CD14-positive monocyte (primary cell): ENCODE data around the gene ELOB. TPM values are rescaled to one million over a fixed set of nuclear protein-coding genes. Genes with fewer than 3 reads are reported as not detected.

ENCODE experiments used
- DNase-seq, 3 donors: peaks; one replicate each; pipeline ENCODE4 v3.0.0-alpha.2; 2011 to 2022
- H2AFZ ChIP-seq: 2 replicates; pipeline ENCODE4 v1.6.0; 2012; ENCODE audit warnings: mild to moderate bottlenecking, low read depth, low read length, inconsistent platforms; ENCODE audit not compliant: insufficient read depth, poor library complexity, severe bottlenecking
- H3K27ac ChIP-seq, 2 donors: 1 replicate in 1 of 2; 2 replicates in 1 of 2; pipeline ENCODE4 v1.5.1; 2012 to 2013; ENCODE audit warnings: low read length in 2 of 2, control low read depth in 1 of 2, inconsistent platforms in 1 of 2, low read depth in 1 of 2, mild to moderate bottlenecking in 1 of 2
- H3K27me3 ChIP-seq, 2 donors: one replicate each; pipeline versions ENCODE4 v1.6.0 to v1.6.1; 2011 to 2013; ENCODE audit warnings: low read length in 2 of 2; ENCODE audit not compliant: control insufficient read depth in 2 of 2, insufficient read depth in 2 of 2
- H3K36me3 ChIP-seq, 2 donors: replicated peaks in 1 of 2; 1 replicate in 1 of 2; 2 replicates in 1 of 2; pipeline versions ENCODE4 v1.5.1 to v1.6.1; 2012 to 2013; ENCODE audit warnings: low read length in 2 of 2, control low read depth in 1 of 2, inconsistent platforms in 1 of 2, mild to moderate bottlenecking in 1 of 2; ENCODE audit not compliant: insufficient read depth in 2 of 2, control insufficient read depth in 1 of 2
- H3K4me1 ChIP-seq, 2 donors: 1 replicate in 1 of 2; 2 replicates in 1 of 2; pipeline versions ENCODE4 v1.5.1 to v1.6.1; 2012 to 2013; ENCODE audit warnings: low read length in 2 of 2, control low read depth in 1 of 2, inconsistent platforms in 1 of 2, mild to moderate bottlenecking in 1 of 2, moderate library complexity in 1 of 2; ENCODE audit not compliant: insufficient read depth in 2 of 2, control insufficient read depth in 1 of 2
- H3K4me2 ChIP-seq: replicated peaks from 2 replicates; pipeline ENCODE3; 2012; ENCODE audit warnings: low read length, moderate library complexity, mild to moderate bottlenecking; ENCODE audit not compliant: poor library complexity, severe bottlenecking; ENCODE audit errors: extremely low read depth
- H3K4me3 ChIP-seq, 3 experiments: fragments of 200-600 bp in 1 of 3; sonication (generic) in 1 of 3; replicated peaks in 1 of 3; 1 replicate in 2 of 3; 2 replicates in 1 of 3; pipeline ENCODE4 v1.5.1; 2011 to 2013; ENCODE audit warnings: low read length in 3 of 3, mild to moderate bottlenecking in 3 of 3, control low read depth in 2 of 3, low read depth in 2 of 3, inconsistent platforms in 1 of 3, moderate library complexity in 1 of 3
- H3K79me2 ChIP-seq: 2 replicates; pipeline ENCODE4 v1.6.0; 2012; ENCODE audit warnings: mild to moderate bottlenecking, control low read depth, inconsistent platforms, low read length, moderate library complexity; ENCODE audit not compliant: insufficient read depth
- H3K9ac ChIP-seq: 2 replicates; pipeline ENCODE4 v1.6.0; 2017; ENCODE audit warnings: low read length, mild to moderate bottlenecking; ENCODE audit not compliant: insufficient read depth, poor library complexity, severe bottlenecking
- H3K9me3 ChIP-seq, 2 donors: replicated peaks in 1 of 2; 1 replicate in 1 of 2; 2 replicates in 1 of 2; pipeline versions ENCODE4 v1.5.1 to v1.6.1; 2012 to 2013; ENCODE audit warnings: low read length in 2 of 2, control low read depth in 1 of 2; ENCODE audit not compliant: control insufficient read depth in 1 of 2, insufficient read depth in 1 of 2
- H4K20me1 ChIP-seq: 2 replicates; pipeline ENCODE4 v1.6.0; 2012; ENCODE audit warnings: mild to moderate bottlenecking, low read length, control low read depth, moderate library complexity; ENCODE audit not compliant: insufficient read depth
- H3K27ac Mint-ChIP-seq, 7 donors: one replicate each; pipeline ENCODE4 v1.8.0; 2020; ENCODE audit warnings: mild to moderate bottlenecking in 7 of 7, mixed read lengths in 7 of 7, moderate library complexity in 6 of 7, inconsistent platforms in 2 of 7
- H3K27me3 Mint-ChIP-seq, 3 donors: one replicate each; pipeline ENCODE4 v1.8.0; 2021 to 2022; ENCODE audit warnings: low read depth in 3 of 3, mild to moderate bottlenecking in 3 of 3, mixed read lengths in 3 of 3, moderate library complexity in 3 of 3, inconsistent platforms in 1 of 3
- H3K36me3 Mint-ChIP-seq, 2 donors: one replicate each; pipeline ENCODE4 v1.8.0; 2020; ENCODE audit warnings: mixed read lengths in 2 of 2, inconsistent platforms in 1 of 2, mild to moderate bottlenecking in 1 of 2
- H3K4me1 Mint-ChIP-seq: one replicate; pipeline ENCODE4 v1.8.0; 2020; ENCODE audit warnings: mild to moderate bottlenecking, mixed read lengths
- H3K4me3 Mint-ChIP-seq, 2 donors: one replicate each; pipeline ENCODE4 v1.8.0; 2020; ENCODE audit warnings: mild to moderate bottlenecking in 2 of 2, mixed read lengths in 2 of 2, moderate library complexity in 1 of 2
- H3K9me3 Mint-ChIP-seq, 7 donors: one replicate each; pipeline ENCODE4 v1.8.0; 2020 to 2022; ENCODE audit warnings: mixed read lengths in 7 of 7, mild to moderate bottlenecking in 6 of 7, moderate library complexity in 6 of 7, inconsistent platforms in 2 of 7
- CTCF ChIP-seq: fragments of 200-600 bp; IDR thresholded peaks from one replicate; pipeline ENCODE4 v1.8.0; 2022; ENCODE audit warnings: antibody characterized with exemption, mild to moderate bottlenecking
- WGBS: methylation state at CpG from one replicate; pipeline ENCODE4 v1.1.5; 2013; ENCODE audit warnings: missing lambda C conversion rate; ENCODE audit not compliant: insufficient coverage; 5-methylcytosine and 5-hydroxymethylcytosine counted together
- intact Hi-C, 2 donors: fragments of 100-400 bp; cut with micrococcal nuclease; formaldehyde crosslinking; loops; one replicate each; pipeline versions ENCODE4 v1.15.0 to v1.15.1; 2023
- polyA plus RNA-seq, 3 donors: library from polyadenylated mRNA; depleted of rRNA in 1 of 3; unstranded in 2 of 3; stranded (reverse) in 1 of 3; fragments of 300-500 nt in 2 of 3; fragments of >200 nt in 1 of 3; fragmentation: Illumina TruSeq in 2 of 3; gene quantifications; 1 replicate in 2 of 3; 2 replicates in 1 of 3; pipeline ENCODE4 v1.2.3, GENCODE V29; 2012 to 2021

The ELOB gene
- polyA plus RNA-seq, 3 donors, result 150 to 405 (median 363) TPM

GRCh38 chr16:2779978-2780898, 3.2 kb upstream of the ELOB start:
- Mint-ChIP-seq H3K27ac (no peak overlapping the region), H3K9me3 (peaks cover 0 to 3% (median 0%) of the 10 kb centered on the region in 7 donors), H3K4me3 (peak overlapping the region in 1 of 2 donors; percentile 20), H3K4me1 (peaks cover 30% of the 10 kb centered on the region), H3K36me3 (peaks cover 3 to 10% of the 10 kb centered on the region in 2 donors), H3K27me3 (peaks cover 5 to 32% (median 20%) of the 10 kb centered on the region in 3 donors)
- H2AFZ ChIP-seq, result no peak overlapping the region
- no peaks in the 10 kb centered on the region for H3K9me3 ChIP-seq
- no peak overlapping the region for H3K27ac ChIP-seq
- no peak overlapping the region for H3K4me2 ChIP-seq
- H3K27me3 ChIP-seq, result peaks cover 0 to 14% of the 10 kb centered on the region in 2 donors
- TF ChIP-seq CTCF, result no peak
- DNase-seq, result no peak
- WGBS, result 96% methylated on average over 6 of the region's 17 CpGs
- peaks cover 32% of the 10 kb centered on the region for H3K79me2 ChIP-seq
- peaks cover 30 to 35% of the 10 kb centered on the region in 2 donors for H3K4me1 ChIP-seq
- no peak overlapping the region for H3K4me3 ChIP-seq
- peaks cover 13% of the 10 kb centered on the region for H4K20me1 ChIP-seq
- intact Hi-C loops, result loop anchor here in 1 of 2 donors (5.0 kb wide), 2 partner anchors 42 to 242 kb away; partner anchors contain the start of genes HCFC1R1, THOC6 and TNFRSF12A
- H3K36me3 ChIP-seq, result no peaks in the 10 kb centered on the region
- H3K9ac ChIP-seq, result no peak overlapping the region

GRCh38 chr16:2779151-2779920, 2.3 kb upstream of the ELOB start:
- Mint-ChIP-seq H3K4me3 (peak overlapping the region in 1 of 2 donors; percentile 20), H3K9me3 (peaks cover 0 to 3% (median 0%) of the 10 kb centered on the region in 7 donors), H3K27ac (no peak overlapping the region), H3K4me1 (peaks cover 36% of the 10 kb centered on the region), H3K27me3 (peaks cover 5 to 24% (median 13%) of the 10 kb centered on the region in 3 donors), H3K36me3 (peaks cover 10 to 18% of the 10 kb centered on the region in 2 donors)
- TF ChIP-seq CTCF, result no peak
- H3K4me2 ChIP-seq, result no peak overlapping the region
- H4K20me1 ChIP-seq, result peaks cover 22% of the 10 kb centered on the region
- H3K36me3 ChIP-seq, result peaks cover 4 to 7% of the 10 kb centered on the region in 2 donors
- H3K27ac ChIP-seq, result no peak overlapping the region
- no peak overlapping the region for H3K4me3 ChIP-seq
- no peak overlapping the region for H3K9ac ChIP-seq
- H3K27me3 ChIP-seq, result peaks cover 0 to 6% of the 10 kb centered on the region in 2 donors
- peaks cover 32 to 36% of the 10 kb centered on the region in 2 donors for H3K4me1 ChIP-seq
- intact Hi-C loops, result loop anchor here in 1 of 2 donors (5.0 kb wide), 1 partner anchor 243 kb away; the partner anchor contains the start of genes HCFC1R1, THOC6 and TNFRSF12A
- no peaks in the 10 kb centered on the region for H3K9me3 ChIP-seq
- peaks cover 41% of the 10 kb centered on the region for H3K79me2 ChIP-seq
- 97% methylated on average over 13 of the region's 23 CpGs for WGBS
- no peak for DNase-seq
- H2AFZ ChIP-seq, result no peak overlapping the region
